GM21367 (cell line): ENCODE measurements around the gene HEBP2.

Experiments
- ATAC-seq: cut with Tn5 transposase; IDR thresholded peaks from one replicate; pipeline ENCODE4 v1.9.1; 2021; ENCODE audit not compliant: unreplicated experiment

HEBP2 gene

GRCh38 chr6:138397128-138398122 is 6.6 kb upstream of the HEBP2 start:
- no peak for ATAC-seq

DNA sequence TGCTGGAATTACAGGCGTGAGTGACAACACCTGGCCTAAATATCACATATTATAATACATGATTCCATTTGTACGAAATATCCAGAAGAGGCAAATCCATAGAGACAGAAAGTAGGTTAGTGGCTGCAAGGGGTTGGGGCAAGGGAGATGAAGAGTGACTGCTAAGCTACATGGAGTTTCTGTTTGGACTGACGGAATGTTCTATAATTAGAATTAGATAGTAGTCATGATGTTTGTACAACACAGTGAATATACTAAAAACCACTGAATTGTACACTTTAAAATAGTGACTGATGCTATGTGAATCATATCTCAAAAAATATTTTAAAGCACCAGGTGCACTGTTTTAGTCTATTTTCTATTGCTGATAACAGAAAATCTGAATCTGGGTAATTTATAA is 3.7 kb upstream of the HEBP2 start:
- no peak for ATAC-seq

- ATAC-seq = no peak
These were observed 1.8 kb upstream of the HEBP2 start for GRCh38 chr6:138401960-138402837.

- ATAC-seq = no peak
These were observed 1.2 kb upstream of the HEBP2 start for GRCh38 chr6:138402838-138403187.

DNA sequence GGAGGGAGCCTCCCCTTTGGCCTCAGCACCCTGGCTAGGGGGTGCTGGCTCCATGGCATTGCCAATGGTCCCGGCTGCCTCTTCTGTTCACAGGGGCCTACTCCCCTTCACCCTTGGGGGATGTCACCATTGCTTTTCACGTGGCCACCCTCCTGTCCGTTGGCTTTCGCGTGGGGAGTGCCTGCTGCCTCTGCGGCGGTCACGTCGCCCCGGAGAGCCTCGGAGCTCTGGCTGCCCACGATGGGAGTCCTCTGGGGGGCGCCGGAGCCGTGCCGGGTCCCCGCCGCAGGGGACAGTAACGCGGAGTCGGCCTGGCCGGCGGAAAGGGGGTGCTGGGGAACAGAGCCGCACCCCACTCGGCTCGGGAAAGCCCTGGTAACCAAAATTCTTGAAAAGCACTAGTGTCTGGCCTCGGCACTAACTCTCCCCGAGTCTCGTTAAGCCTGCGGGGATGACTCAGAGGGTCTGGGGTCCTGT is 661 bp upstream of the HEBP2 start:
- ATAC-seq = no peak

- no peak for ATAC-seq
These were observed 779 bp downstream of the HEBP2 start for GRCh38 chr6:138404666-138405337.

DNA sequence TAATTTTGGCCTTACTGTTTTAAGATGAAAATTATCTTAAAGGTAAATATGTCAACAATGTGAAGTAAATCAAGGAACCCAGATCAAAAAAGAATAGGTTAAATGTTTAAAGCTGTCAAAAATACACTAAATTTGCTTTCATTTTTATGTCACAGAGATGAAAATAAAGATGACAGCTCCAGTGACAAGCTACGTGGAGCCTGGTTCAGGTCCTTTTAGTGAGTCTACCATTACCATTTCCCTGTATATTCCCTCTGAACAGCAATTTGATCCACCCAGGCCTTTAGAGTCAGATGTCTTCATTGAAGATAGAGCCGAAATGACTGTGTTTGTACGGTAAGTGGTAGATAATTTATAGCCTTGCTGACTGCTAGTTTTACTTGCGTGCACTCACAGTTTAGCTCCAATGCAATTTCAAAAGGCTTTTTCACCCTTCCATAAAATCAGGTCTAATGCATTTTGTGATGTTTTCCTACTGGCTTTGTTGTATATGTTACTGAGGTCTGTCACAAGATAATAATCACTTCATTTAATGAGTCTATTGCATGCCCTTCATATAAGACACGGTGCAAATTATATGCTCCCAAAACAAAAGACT is 1.9 kb downstream of the HEBP2 start:
- ATAC-seq = no peak

GRCh38 chr6:138406443-138406842 is 2.4 kb downstream of the HEBP2 start:
- no peak for ATAC-seq

DNA sequence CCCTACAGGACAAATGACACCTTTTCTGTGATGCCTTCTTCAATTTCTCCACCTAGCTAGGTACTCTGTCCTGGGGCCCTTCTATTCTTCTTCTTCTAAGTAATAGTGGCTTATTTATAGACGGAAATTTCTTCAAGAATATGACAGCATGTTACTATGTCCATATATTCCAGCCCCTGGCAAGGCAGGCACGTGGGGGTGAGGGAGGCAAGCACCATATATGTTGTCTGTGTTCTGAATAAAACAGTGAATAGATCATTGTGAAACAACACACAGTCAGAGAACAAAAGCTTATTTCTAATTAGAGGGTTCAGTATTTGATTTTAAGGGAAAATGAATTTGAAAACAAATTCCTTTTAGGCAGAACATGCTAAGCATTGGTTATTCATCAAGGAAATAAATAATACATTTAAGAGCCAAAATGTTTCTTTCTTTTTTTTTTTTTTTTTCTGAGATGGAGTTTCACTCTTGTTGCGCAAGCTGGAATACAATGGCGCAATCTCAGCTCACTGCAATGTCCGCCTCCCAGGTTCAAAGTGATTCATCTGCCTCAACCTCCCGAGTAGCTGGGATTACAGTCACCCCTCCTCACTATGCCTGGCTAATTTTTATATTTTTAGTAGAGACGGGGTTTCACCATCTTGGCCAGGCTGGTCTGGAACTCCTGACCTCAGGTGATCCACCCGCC is 6.2 kb downstream of the HEBP2 start:
- ATAC-seq = no peak

DNA sequence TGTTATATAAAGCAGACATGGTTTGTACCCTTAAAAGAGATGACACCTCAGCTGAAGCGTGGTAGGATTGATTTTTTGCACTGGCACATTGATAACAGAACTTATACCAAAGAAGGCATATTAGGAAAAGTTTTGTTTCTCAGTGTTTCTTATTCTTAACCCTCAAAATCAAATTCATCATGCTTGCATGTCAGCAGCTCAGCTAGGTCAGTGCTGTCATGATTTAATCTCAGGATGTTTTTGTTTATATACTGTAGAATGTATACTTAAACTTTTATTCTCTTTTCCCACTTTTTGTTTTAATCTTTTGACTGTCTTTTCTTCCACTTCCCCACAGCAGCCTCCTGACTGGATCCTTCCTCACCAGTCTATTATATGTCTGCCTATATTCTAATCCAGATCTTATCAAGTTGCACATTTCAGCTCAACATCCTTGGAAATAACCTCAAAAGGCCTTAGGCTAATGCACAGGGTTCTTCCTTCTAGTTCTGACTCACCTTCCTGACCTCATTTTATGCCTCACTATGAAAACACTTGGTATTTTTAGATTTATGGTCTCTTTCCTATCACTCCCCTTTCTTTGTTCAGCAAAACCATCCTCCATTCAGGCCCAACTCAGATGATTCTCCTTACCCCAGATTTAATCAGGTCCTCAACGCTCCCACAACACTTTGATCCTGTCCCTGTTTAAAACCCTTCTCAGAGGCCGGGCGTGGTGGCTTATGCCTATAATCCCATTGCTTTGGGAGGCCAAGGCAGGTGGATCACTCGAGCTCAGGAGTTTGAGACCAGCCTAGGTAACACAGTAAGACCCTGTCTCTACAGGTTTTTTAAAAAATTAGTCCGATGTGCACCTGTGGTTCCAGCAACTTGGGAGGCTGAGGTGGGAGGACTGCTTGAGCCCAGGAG is 7.2 kb downstream of the HEBP2 start:
- ATAC-seq = no peak

DNA sequence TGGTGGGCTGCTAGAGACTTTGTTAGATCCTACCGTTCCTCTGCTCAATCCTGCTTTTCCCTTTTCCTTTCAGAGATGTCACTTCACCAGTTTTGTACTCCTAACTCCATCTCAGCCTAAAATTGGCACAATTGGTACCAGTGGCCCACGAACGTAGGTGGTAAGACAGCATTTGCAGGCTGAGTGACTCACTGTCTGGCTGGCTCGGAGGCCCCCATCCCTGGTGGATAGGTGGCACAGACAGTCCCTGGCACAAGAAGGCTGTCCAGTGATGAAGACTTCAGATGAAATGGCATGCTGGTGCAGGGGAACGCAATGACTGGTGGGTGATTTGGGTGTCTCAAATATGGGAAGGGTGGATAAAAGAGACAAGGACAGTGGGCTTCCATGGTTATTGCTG is 11.1 kb downstream of the HEBP2 start:
- ATAC-seq = no peak

GRCh38 chr6:138416206-138416605 is 12.2 kb downstream of the HEBP2 start:
- ATAC-seq = no peak

GRCh38 chr6:138417493-138418117 is 13.6 kb downstream of the HEBP2 start:
- ATAC-seq = no peak

DNA sequence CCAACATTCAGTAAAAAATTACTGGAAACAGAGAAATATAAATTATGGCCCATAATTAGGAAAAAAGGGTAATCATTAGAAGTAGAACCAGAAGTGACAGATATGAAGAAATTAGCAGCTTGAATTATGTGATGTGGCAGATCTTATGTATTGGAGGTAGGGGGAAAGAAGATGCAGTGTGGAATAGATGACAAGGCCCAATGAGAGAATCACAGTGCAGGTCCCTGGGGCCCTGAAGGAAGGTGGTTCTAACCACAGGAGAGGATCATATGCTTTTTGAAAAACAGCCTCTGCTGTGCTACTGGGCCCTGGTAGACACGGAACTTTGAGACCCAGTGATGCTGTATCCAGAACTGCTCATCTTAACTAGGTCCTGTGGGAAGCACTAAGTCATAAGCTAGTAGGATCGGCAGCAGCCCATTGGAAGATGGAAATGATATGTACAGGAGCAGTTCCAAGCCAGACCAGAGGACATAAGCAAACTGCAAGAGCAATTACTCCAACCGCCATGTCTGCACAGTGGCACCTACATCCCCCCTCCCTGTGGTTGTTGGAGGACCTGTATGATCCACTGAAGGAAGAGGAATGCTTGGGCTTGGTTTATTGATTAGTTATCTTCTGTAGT is 14.2 kb downstream of the HEBP2 start:
- no peak for ATAC-seq

GRCh38 chr6:138419766-138420165 is 15.7 kb downstream of the HEBP2 start:
- ATAC-seq = no peak

DNA sequence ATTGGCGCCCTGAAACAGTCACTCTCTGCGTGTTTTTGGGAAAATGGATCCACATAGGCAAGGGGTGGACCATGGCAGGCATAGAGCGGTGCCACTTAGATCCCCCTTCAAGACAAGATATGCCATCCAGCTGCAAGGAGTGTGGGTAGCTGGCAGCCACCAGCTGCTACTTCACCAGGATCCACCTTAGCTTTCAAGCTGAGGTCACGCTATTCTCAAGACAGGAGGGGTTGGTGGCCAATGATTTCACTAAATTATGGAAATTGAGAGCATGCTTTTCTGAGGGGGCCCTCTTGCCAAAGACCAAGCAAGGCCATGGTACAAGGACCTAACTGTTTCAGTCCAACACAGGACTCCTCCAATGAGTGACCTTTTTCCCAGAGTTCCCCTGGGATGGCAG is 16.3 kb downstream of the HEBP2 start:
- no peak for ATAC-seq

DNA sequence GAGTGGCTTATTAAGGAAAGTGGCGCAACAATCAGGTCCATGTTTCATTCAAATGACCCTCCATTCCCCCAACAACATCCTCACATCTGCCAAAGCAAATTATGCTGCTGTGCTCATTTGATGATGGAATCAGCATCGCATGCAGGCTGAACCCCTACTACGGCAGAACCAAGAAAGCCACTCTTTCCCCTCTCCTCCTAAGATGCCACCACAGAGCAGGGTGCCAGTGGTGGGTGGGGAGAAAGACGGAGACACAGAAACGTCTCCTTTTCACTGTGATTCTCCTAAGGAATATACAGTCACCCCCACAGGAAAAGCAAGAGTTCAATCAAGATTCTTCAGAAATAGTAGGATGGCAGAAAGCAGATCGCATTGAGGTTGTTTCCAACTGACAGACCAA is 17.1 kb downstream of the HEBP2 start:
- no peak for ATAC-seq

DNA sequence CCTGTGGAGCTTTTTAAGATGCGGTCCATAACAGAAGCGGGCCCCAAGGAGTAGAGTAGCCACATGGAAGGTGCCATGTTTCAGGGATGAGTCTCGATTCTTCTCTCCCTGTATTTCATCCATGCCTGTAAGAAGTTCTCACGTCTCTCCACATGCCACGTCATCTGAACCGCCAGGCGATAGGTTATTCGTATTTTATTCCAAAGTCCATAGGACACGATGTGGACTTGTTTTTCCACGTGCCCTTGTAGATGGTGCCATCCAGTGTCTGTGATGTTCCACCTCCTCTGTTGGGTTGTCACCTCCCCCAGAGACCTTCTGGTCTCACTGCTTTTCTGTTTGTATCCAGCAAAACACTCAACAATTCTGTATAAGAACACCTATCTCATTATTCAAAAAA is 17.6 kb downstream of the HEBP2 start:
- ATAC-seq = no peak
